Skeletal muscle satellite cell (primary cell): ENCODE data around the gene MCC.

Experiments used
- H3K27me3 ChIP-seq: 2 replicates; pipeline ENCODE4 v1.7.0; 2013; ENCODE audit warnings: low read length; ENCODE audit not compliant: control insufficient read depth, insufficient read depth
- H3K36me3 ChIP-seq: 2 replicates; pipeline ENCODE4 v1.7.0; 2013; ENCODE audit warnings: mild to moderate bottlenecking, control low read depth, low read length; ENCODE audit not compliant: insufficient read depth
- H3K4me1 ChIP-seq: 2 replicates; pipeline ENCODE4 v1.7.0; 2013; ENCODE audit warnings: low read length; ENCODE audit not compliant: control insufficient read depth, insufficient read depth
- H3K4me2 ChIP-seq: 2 replicates; pipeline ENCODE4 v1.7.0; 2013; ENCODE audit warnings: mild to moderate bottlenecking, low read length
- H3K4me3 ChIP-seq: 2 replicates; pipeline ENCODE4 v1.7.0; 2013; ENCODE audit warnings: low read length
- H3K9ac ChIP-seq: 2 replicates; pipeline ENCODE4 v1.7.0; 2013; ENCODE audit warnings: mild to moderate bottlenecking, low read depth, low read length, moderate library complexity
- H3K9me3 ChIP-seq: replicated peaks from 2 replicates; pipeline ENCODE4 v1.7.0; 2013; ENCODE audit warnings: mild to moderate bottlenecking, control low read depth, low read length

MCC gene

GRCh38 chr5:113268232-113268631 lies 220.0 kb downstream of the MCC start:
- Histone ChIP-seq H3K9ac (no peak overlapping the region), H3K4me3 (no peak overlapping the region), H3K4me1 (peaks cover 8% of the 10 kb centered on the region), H3K27me3 (no peaks in the 10 kb centered on the region), H3K36me3 (no peaks in the 10 kb centered on the region), H3K4me2 (no peak overlapping the region), H3K9me3 (no peaks in the 10 kb centered on the region)

- Histone ChIP-seq H3K4me1 (peaks cover 8% of the 10 kb centered on the region), H3K4me3 (no peak overlapping the region), H3K9ac (no peak overlapping the region), H3K9me3 (no peaks in the 10 kb centered on the region), H3K4me2 (no peak overlapping the region), H3K36me3 (no peaks in the 10 kb centered on the region), H3K27me3 (no peaks in the 10 kb centered on the region)
Observed at GRCh38 chr5:113267361-113267900, 220.8 kb downstream of the MCC start.

- H3K4me3 ChIP-seq, result no peak overlapping the region
- no peak overlapping the region for H3K9ac ChIP-seq
- no peaks in the 10 kb centered on the region for H3K9me3 ChIP-seq
- H3K36me3 ChIP-seq, result no peaks in the 10 kb centered on the region
- peaks cover 8% of the 10 kb centered on the region for H3K4me1 ChIP-seq
- no peak overlapping the region for H3K4me2 ChIP-seq
- no peaks in the 10 kb centered on the region for H3K27me3 ChIP-seq
Observed at GRCh38 chr5:113266913-113267227, 221.4 kb downstream of the MCC start.

- Histone ChIP-seq H3K9ac (no peak overlapping the region), H3K27me3 (no peaks in the 10 kb centered on the region), H3K4me2 (no peak overlapping the region), H3K4me1 (peaks cover 6% of the 10 kb centered on the region), H3K4me3 (no peak overlapping the region), H3K9me3 (no peaks in the 10 kb centered on the region), H3K36me3 (no peaks in the 10 kb centered on the region)
Observed at GRCh38 chr5:113266227-113266912, 221.9 kb downstream of the MCC start.

- H3K9me3 ChIP-seq, result no peaks in the 10 kb centered on the region
- H3K27me3 ChIP-seq, result no peaks in the 10 kb centered on the region
- H3K4me2 ChIP-seq, result no peak overlapping the region
- H3K36me3 ChIP-seq, result no peaks in the 10 kb centered on the region
- H3K4me3 ChIP-seq, result no peak overlapping the region
- no peak overlapping the region for H3K9ac ChIP-seq
- H3K4me1 ChIP-seq, result no peaks in the 10 kb centered on the region
Observed at GRCh38 chr5:113265190-113265589, 223.1 kb downstream of the MCC start.

- Histone ChIP-seq H3K4me3 (no peak overlapping the region), H3K9me3 (no peaks in the 10 kb centered on the region), H3K36me3 (no peaks in the 10 kb centered on the region), H3K27me3 (no peaks in the 10 kb centered on the region), H3K9ac (no peak overlapping the region), H3K4me1 (no peaks in the 10 kb centered on the region), H3K4me2 (no peak overlapping the region)
Observed at GRCh38 chr5:113264046-113264445, 224.2 kb downstream of the MCC start.

- H3K9me3 ChIP-seq, result no peaks in the 10 kb centered on the region
- H3K27me3 ChIP-seq, result no peaks in the 10 kb centered on the region
- no peak overlapping the region for H3K4me3 ChIP-seq
- H3K9ac ChIP-seq, result no peak overlapping the region
- no peak overlapping the region for H3K4me2 ChIP-seq
- no peaks in the 10 kb centered on the region for H3K4me1 ChIP-seq
- no peaks in the 10 kb centered on the region for H3K36me3 ChIP-seq
Observed at GRCh38 chr5:113263545-113263944, 224.7 kb downstream of the MCC start.

- Histone ChIP-seq H3K4me3 (no peak overlapping the region), H3K4me2 (no peak overlapping the region), H3K9ac (no peak overlapping the region), H3K4me1 (no peaks in the 10 kb centered on the region), H3K36me3 (no peaks in the 10 kb centered on the region), H3K9me3 (no peaks in the 10 kb centered on the region), H3K27me3 (no peaks in the 10 kb centered on the region)
Observed at GRCh38 chr5:113262674-113263073, 225.6 kb downstream of the MCC start.

GRCh38 chr5:113259034-113259433 lies 229.2 kb downstream of the MCC start:
- Histone ChIP-seq H3K4me1 (no peaks in the 10 kb centered on the region), H3K4me2 (no peak overlapping the region), H3K9me3 (no peaks in the 10 kb centered on the region), H3K4me3 (no peak overlapping the region), H3K27me3 (no peaks in the 10 kb centered on the region), H3K9ac (no peak overlapping the region), H3K36me3 (no peaks in the 10 kb centered on the region)

GRCh38 chr5:113257545-113257944 lies 230.7 kb downstream of the MCC start:
- Histone ChIP-seq H3K9me3 (no peaks in the 10 kb centered on the region), H3K4me1 (no peaks in the 10 kb centered on the region), H3K36me3 (no peaks in the 10 kb centered on the region), H3K27me3 (no peaks in the 10 kb centered on the region), H3K9ac (no peak overlapping the region), H3K4me3 (no peak overlapping the region), H3K4me2 (no peak overlapping the region)

GRCh38 chr5:113256671-113257452 lies 231.4 kb downstream of the MCC start:
- Histone ChIP-seq H3K9me3 (no peaks in the 10 kb centered on the region), H3K4me1 (no peaks in the 10 kb centered on the region), H3K36me3 (no peaks in the 10 kb centered on the region), H3K27me3 (no peaks in the 10 kb centered on the region), H3K9ac (no peak overlapping the region), H3K4me3 (no peak overlapping the region), H3K4me2 (no peak overlapping the region)
